C4-2B (cell line): ENCODE measurements around the gene LAPTM5.

Experiments
- H3K27ac ChIP-seq: fragments of 450-650 bp; 2 replicates; pipeline ENCODE4 v1.5.1; 2017
- CTCF ChIP-seq: fragments of 450-650 bp; conservative IDR thresholded peaks from 2 replicates; pipeline ENCODE4 v1.5.1; 2017; ENCODE audit warnings: mild to moderate bottlenecking
- ZFX ChIP-seq: fragments of 450-650 bp; IDR thresholded peaks from 2 replicates; pipeline ENCODE4 v1.6.1; 2017

The LAPTM5 gene

GRCh38 chr1:30742963-30743559 is 14.5 kb downstream of the LAPTM5 start:
- TF ChIP-seq CTCF = no peak
- TF ChIP-seq ZFX = no peak
- H3K27ac ChIP-seq = no peak overlapping the region

GRCh38 chr1:30742300-30742962 is 15.1 kb downstream of the LAPTM5 start:
- no peak overlapping the region for H3K27ac ChIP-seq
- TF ChIP-seq ZFX = no peak
- TF ChIP-seq CTCF = no peak

GRCh38 chr1:30741239-30741894 is 16.2 kb downstream of the LAPTM5 start:
- H3K27ac ChIP-seq = no peak overlapping the region
- TF ChIP-seq ZFX (no peak), CTCF (no peak)

- H3K27ac ChIP-seq = no peak overlapping the region
- no peak for TF ChIP-seq CTCF
- TF ChIP-seq ZFX = no peak
Measured at GRCh38 chr1:30740251-30741238, 17.0 kb downstream of the LAPTM5 start.

GRCh38 chr1:30739601-30740000 is 18.0 kb downstream of the LAPTM5 start:
- no peak overlapping the region for H3K27ac ChIP-seq
- TF ChIP-seq ZFX (no peak), CTCF (no peak)

GRCh38 chr1:30738715-30739559 is 18.6 kb downstream of the LAPTM5 start:
- no peak for TF ChIP-seq CTCF
- no peak for TF ChIP-seq ZFX
- H3K27ac ChIP-seq = no peak overlapping the region
